ENCODE data around the gene DOCK2. TPM values are rescaled to one million over a fixed set of nuclear protein-coding genes. Genes with fewer than 3 reads are reported as not detected.

DOCK2 gene
- total RNA-seq, 1 donor from 2014 or later = 6.5 TPM

DNA sequence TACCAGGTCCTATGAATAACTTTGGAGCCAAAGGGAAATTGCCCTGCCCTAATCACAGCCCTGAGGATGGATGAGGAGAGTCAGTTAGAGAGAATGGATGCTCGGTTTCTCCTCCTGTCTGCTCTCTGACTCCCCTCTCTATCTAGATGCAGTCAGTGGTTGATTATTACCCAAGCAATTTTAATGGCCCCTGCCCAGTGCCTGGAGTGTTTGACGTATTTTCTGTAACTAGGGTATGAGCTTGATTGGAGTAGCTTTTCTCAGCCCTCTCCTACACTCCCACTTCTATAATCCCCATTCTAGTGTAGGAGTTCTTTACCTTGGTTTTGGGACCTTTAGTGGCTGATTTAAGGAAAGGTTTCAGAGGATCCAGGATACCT, 60.4 kb downstream of the DOCK2 start:
- no peak overlapping the region for H3K4me3 Mint-ChIP-seq (ENCODE audit: unreplicated experiment)
- TF ChIP-seq, protein P1, sequence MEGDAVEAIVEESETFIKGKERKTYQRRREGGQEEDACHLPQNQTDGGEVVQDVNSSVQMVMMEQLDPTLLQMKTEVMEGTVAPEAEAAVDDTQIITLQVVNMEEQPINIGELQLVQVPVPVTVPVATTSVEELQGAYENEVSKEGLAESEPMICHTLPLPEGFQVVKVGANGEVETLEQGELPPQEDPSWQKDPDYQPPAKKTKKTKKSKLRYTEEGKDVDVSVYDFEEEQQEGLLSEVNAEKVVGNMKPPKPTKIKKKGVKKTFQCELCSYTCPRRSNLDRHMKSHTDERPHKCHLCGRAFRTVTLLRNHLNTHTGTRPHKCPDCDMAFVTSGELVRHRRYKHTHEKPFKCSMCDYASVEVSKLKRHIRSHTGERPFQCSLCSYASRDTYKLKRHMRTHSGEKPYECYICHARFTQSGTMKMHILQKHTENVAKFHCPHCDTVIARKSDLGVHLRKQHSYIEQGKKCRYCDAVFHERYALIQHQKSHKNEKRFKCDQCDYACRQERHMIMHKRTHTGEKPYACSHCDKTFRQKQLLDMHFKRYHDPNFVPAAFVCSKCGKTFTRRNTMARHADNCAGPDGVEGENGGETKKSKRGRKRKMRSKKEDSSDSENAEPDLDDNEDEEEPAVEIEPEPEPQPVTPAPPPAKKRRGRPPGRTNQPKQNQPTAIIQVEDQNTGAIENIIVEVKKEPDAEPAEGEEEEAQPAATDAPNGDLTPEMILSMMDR (IDR thresholded peaks at IDR 0.05; ENCODE audit: unreplicated experiment) = no peak
- no peak overlapping the region for H3K27ac Mint-ChIP-seq (ENCODE audit: unreplicated experiment)
- no peak for DNase-seq (ENCODE audit: low spot score)
- H3K4me1 Mint-ChIP-seq (ENCODE audit: unreplicated experiment) = peaks cover 11% of the 10 kb centered on the region
- H3K27me3 Mint-ChIP-seq (ENCODE audit: unreplicated experiment) = peaks cover 3% of the 10 kb centered on the region
- no peaks in the 10 kb centered on the region for H3K9me3 Mint-ChIP-seq (ENCODE audit: unreplicated experiment)
- no peaks in the 10 kb centered on the region for H3K36me3 Mint-ChIP-seq (ENCODE audit: low read depth, unreplicated experiment)

DNA sequence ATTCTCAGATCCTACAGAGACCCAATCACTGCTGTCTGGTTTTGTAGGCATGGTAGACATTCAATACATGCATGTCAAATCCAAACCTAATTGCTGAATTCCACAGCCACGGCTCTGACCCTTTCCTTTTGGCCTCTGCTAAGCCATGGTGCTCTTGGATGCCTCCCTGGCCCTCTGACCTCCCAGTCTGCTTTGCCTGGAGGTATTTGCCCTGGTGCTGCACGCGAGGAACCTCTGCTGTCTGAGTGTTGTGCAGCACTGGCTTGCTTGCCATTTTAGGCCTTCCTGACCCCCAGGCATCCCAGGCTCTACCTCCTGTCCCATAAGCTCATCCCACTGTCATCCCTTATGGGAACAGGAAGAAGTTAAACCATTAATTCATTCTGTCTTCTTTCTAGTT, 60.9 kb downstream of the DOCK2 start:
- Mint-ChIP-seq H3K27me3 (ENCODE audit: unreplicated experiment) (no peaks in the 10 kb centered on the region), H3K36me3 (ENCODE audit: low read depth, unreplicated experiment) (no peaks in the 10 kb centered on the region), H3K9me3 (ENCODE audit: unreplicated experiment) (no peaks in the 10 kb centered on the region), H3K4me3 (ENCODE audit: unreplicated experiment) (no peak overlapping the region), H3K4me1 (ENCODE audit: unreplicated experiment) (peaks cover 6% of the 10 kb centered on the region), H3K27ac (ENCODE audit: unreplicated experiment) (no peak overlapping the region)
- TF ChIP-seq, protein P1 (IDR thresholded peaks at IDR 0.05; ENCODE audit: unreplicated experiment) = no peak
- no peak for DNase-seq (ENCODE audit: low spot score)

DNA sequence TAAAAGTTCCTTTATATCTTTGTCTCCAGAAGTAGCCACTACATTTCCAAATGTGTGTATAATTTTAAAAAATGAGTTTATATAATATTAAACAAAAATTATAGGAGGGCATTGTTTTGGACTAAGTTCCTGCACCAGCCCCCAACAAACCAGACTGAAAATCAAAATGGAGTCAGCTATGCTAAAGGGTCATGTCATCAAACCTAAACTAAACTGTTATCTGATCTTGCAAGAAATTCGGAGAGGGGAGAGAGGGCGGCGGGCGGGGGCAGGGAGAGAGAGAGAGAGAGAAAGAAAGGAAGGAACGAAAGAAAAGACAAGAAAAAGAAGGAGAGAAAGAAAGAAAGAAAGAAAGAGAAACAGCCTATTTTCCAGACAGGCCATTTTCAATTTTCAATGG, 63.5 kb downstream of the DOCK2 start:
- H3K27ac Mint-ChIP-seq (ENCODE audit: unreplicated experiment) = no peak overlapping the region
- peaks cover 2% of the 10 kb centered on the region for H3K4me1 Mint-ChIP-seq (ENCODE audit: unreplicated experiment)
- no peak for DNase-seq (ENCODE audit: low spot score)
- no peaks in the 10 kb centered on the region for H3K27me3 Mint-ChIP-seq (ENCODE audit: unreplicated experiment)
- H3K36me3 Mint-ChIP-seq (ENCODE audit: low read depth, unreplicated experiment) = no peaks in the 10 kb centered on the region
- H3K4me3 Mint-ChIP-seq (ENCODE audit: unreplicated experiment) = no peak overlapping the region
- H3K9me3 Mint-ChIP-seq (ENCODE audit: unreplicated experiment) = no peaks in the 10 kb centered on the region
- TF ChIP-seq, protein P1 (IDR thresholded peaks at IDR 0.05; ENCODE audit: unreplicated experiment) = no peak

DNA sequence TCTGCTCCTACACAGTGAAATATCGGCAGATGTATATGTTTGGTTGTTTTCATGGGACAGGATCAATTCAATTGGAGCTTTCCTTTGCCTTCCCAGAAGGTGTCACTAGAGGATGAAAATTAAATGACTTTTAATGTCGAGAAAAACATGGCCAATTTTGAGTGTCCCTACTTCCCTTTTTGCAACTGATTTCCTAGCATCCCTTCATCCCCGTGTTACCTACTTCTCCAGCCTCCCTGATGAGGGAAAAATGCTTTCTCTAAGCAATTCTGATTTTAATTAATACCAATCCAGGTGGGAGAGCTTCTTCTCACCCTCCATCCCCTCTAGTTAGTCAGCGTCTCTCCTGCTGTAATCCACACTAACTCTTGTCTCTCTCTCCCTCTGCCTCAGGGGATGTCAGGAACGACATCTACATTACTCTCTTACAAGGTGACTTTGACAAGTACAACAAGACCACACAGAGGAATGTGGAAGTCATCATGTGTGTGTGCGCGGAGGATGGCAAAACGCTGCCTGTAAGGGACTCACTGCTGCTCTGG, 64.9 kb downstream of the DOCK2 start:
- H3K36me3 Mint-ChIP-seq (ENCODE audit: low read depth, unreplicated experiment) = no peaks in the 10 kb centered on the region
- DNase-seq (ENCODE audit: low spot score) = no peak
- no peak overlapping the region for H3K4me3 Mint-ChIP-seq (ENCODE audit: unreplicated experiment)
- TF ChIP-seq, protein P1 (IDR thresholded peaks at IDR 0.05; ENCODE audit: unreplicated experiment) = no peak
- H3K4me1 Mint-ChIP-seq (ENCODE audit: unreplicated experiment) = peaks cover 2% of the 10 kb centered on the region
- no peaks in the 10 kb centered on the region for H3K9me3 Mint-ChIP-seq (ENCODE audit: unreplicated experiment)
- H3K27me3 Mint-ChIP-seq (ENCODE audit: unreplicated experiment) = no peaks in the 10 kb centered on the region
- H3K27ac Mint-ChIP-seq (ENCODE audit: unreplicated experiment) = no peak overlapping the region

DNA sequence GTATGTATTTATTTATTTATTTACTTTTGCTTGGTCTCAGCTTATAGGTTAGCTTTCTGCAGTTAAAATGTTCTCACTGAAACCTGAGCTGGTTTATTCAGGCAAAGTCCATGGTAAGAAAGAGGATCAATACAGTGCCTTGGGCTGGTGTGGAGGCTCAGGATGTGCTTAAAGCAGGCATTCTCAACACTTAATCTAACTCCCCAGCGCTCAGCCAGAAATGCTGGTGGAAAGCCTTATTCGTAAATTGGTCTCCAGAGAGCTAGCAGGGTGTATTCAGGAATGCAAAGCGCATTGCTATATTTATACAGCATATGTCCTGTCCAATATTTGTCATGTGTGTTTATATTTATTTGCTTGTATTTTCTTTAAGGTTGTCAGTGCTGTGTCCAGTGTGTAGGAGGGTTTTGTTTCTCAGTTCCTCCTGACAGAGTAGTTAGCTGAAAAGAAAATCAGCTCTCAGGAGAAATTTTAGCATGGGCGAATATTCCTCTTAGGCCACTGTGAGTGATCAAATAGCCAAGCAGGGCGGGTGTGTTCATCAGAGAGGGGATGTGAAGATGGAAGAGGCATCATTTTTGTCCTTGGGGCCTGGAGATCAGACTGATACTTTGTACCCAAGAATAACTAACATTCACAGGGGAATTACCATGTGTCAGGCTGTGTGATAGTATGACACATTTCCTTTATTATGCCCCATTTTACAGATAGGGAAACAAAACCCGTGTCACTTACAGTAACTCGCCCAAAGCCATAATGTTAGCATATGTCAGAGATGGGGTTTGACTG, 65.8 kb downstream of the DOCK2 start:
- DNase-seq (ENCODE audit: low spot score) = no peak
- no peak overlapping the region for H3K27ac Mint-ChIP-seq (ENCODE audit: unreplicated experiment)
- H3K4me1 Mint-ChIP-seq (ENCODE audit: unreplicated experiment) = peaks cover 2% of the 10 kb centered on the region
- H3K9me3 Mint-ChIP-seq (ENCODE audit: unreplicated experiment) = no peaks in the 10 kb centered on the region
- H3K36me3 Mint-ChIP-seq (ENCODE audit: low read depth, unreplicated experiment) = no peaks in the 10 kb centered on the region
- H3K27me3 Mint-ChIP-seq (ENCODE audit: unreplicated experiment) = peaks cover 1% of the 10 kb centered on the region
- H3K4me3 Mint-ChIP-seq (ENCODE audit: unreplicated experiment) = no peak overlapping the region
- TF ChIP-seq, protein P1 (IDR thresholded peaks at IDR 0.05; ENCODE audit: unreplicated experiment) = no peak

Measured in endothelial cell (in vitro differentiated cells).